ENCODE results near the gene DHRS13.

DHRS13 gene

GRCh38 chr17:28902819-28903545 lies at the start of gene DHRS13:
DHRS13 (minus strand) TSS chr17:28903079; CDS start chr17:28902944, 135 bp downstream.
- peak within 1 kb of the TSS; percentile 74 for H3K4me3 ChIP-seq (ENCODE audit: low read depth, low read length)
- peak; percentile 88 for TF ChIP-seq CTCF (IDR thresholded peaks at IDR 0.05; ENCODE audit: insufficient read depth, low read depth, low read length, missing control alignments)
- peak; percentile 98 for DNase-seq (ENCODE audit: low read depth)

GRCh38 chr17:28951991-28952975 lies 49.4 kb upstream of the DHRS13 start:
- H3K4me3 ChIP-seq (ENCODE audit: low read depth, low read length) = peak overlapping the region; percentile 78
- DNase-seq (ENCODE audit: low read depth) = peak; percentile 99
- TF ChIP-seq CTCF (IDR thresholded peaks at IDR 0.05; ENCODE audit: insufficient read depth, low read depth, low read length, missing control alignments) = no peak

GRCh38 chr17:28951428-28951990 lies 48.6 kb upstream of the DHRS13 start, which contains the start of gene PHF12:
PHF12 (minus strand) TSS chr17:28951518; CDS start chr17:28950960, 558 bp downstream.
- no peak for TF ChIP-seq CTCF (IDR thresholded peaks at IDR 0.05; ENCODE audit: insufficient read depth, low read depth, low read length, missing control alignments)
- peak; percentile 100 for DNase-seq (ENCODE audit: low read depth)
- peak within 1 kb of the TSS; percentile 94 for H3K4me3 ChIP-seq (ENCODE audit: low read depth, low read length)

GRCh38 chr17:28950752-28951427 lies 48.0 kb upstream of the DHRS13 start:
- peak overlapping the region; percentile 94 for H3K4me3 ChIP-seq (ENCODE audit: low read depth, low read length)
- no peak for DNase-seq (ENCODE audit: low read depth)
- no peak for TF ChIP-seq CTCF (IDR thresholded peaks at IDR 0.05; ENCODE audit: insufficient read depth, low read depth, low read length, missing control alignments)

DNA sequence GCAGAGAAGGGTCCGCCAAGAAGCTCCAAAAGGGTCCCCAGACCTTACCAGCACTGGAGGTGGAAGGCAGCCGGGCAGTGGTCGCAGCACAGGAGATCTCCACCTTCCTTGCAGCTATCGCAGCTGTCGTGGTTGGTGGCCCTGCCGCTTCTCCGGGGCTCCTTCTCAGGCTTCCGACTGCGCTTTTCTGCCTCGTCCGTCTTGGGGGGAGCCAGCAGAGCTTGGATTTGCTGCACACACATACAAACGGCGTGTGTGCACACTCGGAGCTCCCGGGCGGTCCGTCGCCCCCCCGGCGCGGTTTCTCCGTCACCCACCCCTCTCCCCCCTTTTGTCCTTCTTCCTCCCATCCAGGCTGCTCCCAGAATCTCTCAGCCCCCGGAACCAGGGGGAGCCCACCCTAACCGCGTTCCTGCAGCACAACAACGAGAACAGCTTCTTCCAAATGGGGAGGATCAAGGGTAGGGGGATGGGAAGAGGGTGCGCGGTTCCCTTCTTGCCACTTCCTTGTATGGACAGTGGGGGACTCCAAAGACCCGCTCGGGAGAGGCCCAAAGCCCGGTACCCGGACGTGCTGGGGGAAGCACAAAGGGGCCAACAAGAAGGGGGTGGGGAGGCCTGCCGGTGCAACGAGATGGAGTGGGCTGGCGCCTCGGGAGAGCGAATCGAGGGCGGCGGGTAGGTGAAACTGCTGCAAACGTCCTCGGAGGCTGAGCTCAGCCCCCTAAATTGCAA lies 47.3 kb upstream of the DHRS13 start:
- DNase-seq (ENCODE audit: low read depth) = peak; percentile 66
- TF ChIP-seq CTCF (IDR thresholded peaks at IDR 0.05; ENCODE audit: insufficient read depth, low read depth, low read length, missing control alignments) = no peak
- H3K4me3 ChIP-seq (ENCODE audit: low read depth, low read length) = peak overlapping the region; percentile 94
